GM21737 (cell line): ENCODE results near the gene KATNAL2.
A peak's percentile ranks its signal among the peaks of the same experiment; 100 is the strongest.

Experiments used
- ATAC-seq: cut with Tn5 transposase; IDR thresholded peaks from one replicate; pipeline ENCODE4 v1.9.1; 2021; ENCODE audit warnings: mild to moderate bottlenecking, moderate library complexity; ENCODE audit not compliant: unreplicated experiment

Gene KATNAL2

GRCh38 chr18:46917108-46917802, at the start of gene KATNAL2, which contains the start of gene PIAS2:
KATNAL2 (plus strand) TSS chr18:46917602; CDS start chr18:46946873, 29,271 bp downstream.
PIAS2 (minus strand) TSS chr18:46917507; CDS start chr18:46917345, 162 bp downstream.
- ATAC-seq, result peak; percentile 89

- ATAC-seq, result no peak
Measured at GRCh38 chr18:46868169-46868921, 49.1 kb upstream of the KATNAL2 start.

- no peak for ATAC-seq
Measured at GRCh38 chr18:46877329-46877987, 39.9 kb upstream of the KATNAL2 start.

- no peak for ATAC-seq
Measured at GRCh38 chr18:46883180-46883579, 34.2 kb upstream of the KATNAL2 start.

- ATAC-seq, result no peak
Measured at GRCh38 chr18:46886893-46887292, 30.5 kb upstream of the KATNAL2 start.

- no peak for ATAC-seq
Measured at GRCh38 chr18:46888965-46889364, 28.4 kb upstream of the KATNAL2 start.

- ATAC-seq, result peak; percentile 74
Measured at GRCh38 chr18:46891742-46892214, 25.6 kb upstream of the KATNAL2 start.

- no peak for ATAC-seq
Measured at GRCh38 chr18:46892842-46893241, 24.6 kb upstream of the KATNAL2 start.

GRCh38 chr18:46893360-46893759, 24.0 kb upstream of the KATNAL2 start:
- no peak for ATAC-seq

GRCh38 chr18:46894124-46894523, 23.3 kb upstream of the KATNAL2 start:
- no peak for ATAC-seq

- ATAC-seq, result peak; percentile 84
Measured at GRCh38 chr18:46899274-46899948, 18.0 kb upstream of the KATNAL2 start.

- ATAC-seq, result no peak
Measured at GRCh38 chr18:46903406-46903805, 14.0 kb upstream of the KATNAL2 start.

GRCh38 chr18:46909497-46909896, 7.9 kb upstream of the KATNAL2 start:
- no peak for ATAC-seq

GRCh38 chr18:46910856-46911255, 6.5 kb upstream of the KATNAL2 start:
- ATAC-seq, result no peak

GRCh38 chr18:46915800-46916550, 1.4 kb upstream of the KATNAL2 start:
- ATAC-seq, result no peak

GRCh38 chr18:46916551-46917107, 773 bp upstream of the KATNAL2 start:
- peak; percentile 27 for ATAC-seq

- peak; percentile 7 for ATAC-seq
Measured at GRCh38 chr18:46917803-46918600, 600 bp downstream of the KATNAL2 start.

- ATAC-seq, result no peak
Measured at GRCh38 chr18:46920067-46920466, 2.7 kb downstream of the KATNAL2 start.

- ATAC-seq, result no peak
Measured at GRCh38 chr18:46920653-46921052, 3.3 kb downstream of the KATNAL2 start.
